HEK293 (cell line): ENCODE measurements around the gene KCNQ1.

Experiments used
- CTCF ChIA-PET: fragments of 350-600 bp; formaldehyde crosslinking; extraction: SDS; loops from one replicate; lab custom pipeline; 2021; ENCODE audit warnings: antibody characterized with exemption; lab: Yijun Ruan, JAX
- POLR2A ChIA-PET: fragments of 300-600 bp; formaldehyde crosslinking; extraction: SDS; loops from one replicate; lab custom pipeline; 2020; ENCODE audit warnings: antibody characterized with exemption, inconsistent platforms; lab: Yijun Ruan, JAX
- H3K27ac ChIP-seq: fragments of 200-500 bp; sonication (Bioruptor generic); 2 replicates; pipeline ENCODE4 v1.5.1; 2014; ENCODE audit warnings: low read depth, low read length, control low read depth, inconsistent platforms; ENCODE audit errors: extremely low read depth
- H3K36me3 ChIP-seq, 2 experiments: fragments of 200-500 bp in 1 of 2; sonication (Bioruptor generic) in 1 of 2; 1 replicate in 1 of 2; 2 replicates in 1 of 2; pipeline ENCODE4 v1.5.1; 2014 to 2017; ENCODE audit warnings: inconsistent platforms in 2 of 2, low read length in 2 of 2; ENCODE audit not compliant: control insufficient read depth in 2 of 2, insufficient read depth in 1 of 2
- H3K4me1 ChIP-seq: fragments of 200-500 bp; sonication (Bioruptor generic); 2 replicates; pipeline ENCODE4 v1.5.1; 2014; ENCODE audit warnings: mild to moderate bottlenecking, low read length, inconsistent platforms; ENCODE audit not compliant: control insufficient read depth, insufficient read depth
- H3K4me3 ChIP-seq: 2 replicates; pipeline ENCODE4 v1.5.1; 2011; ENCODE audit warnings: low read depth, mild to moderate bottlenecking, control low read depth, low read length, moderate library complexity
- H3K9me3 ChIP-seq: fragments of 200-500 bp; sonication (Bioruptor generic); 2 replicates; pipeline ENCODE4 v1.5.1; 2014; ENCODE audit warnings: low read depth, low read length, inconsistent platforms; ENCODE audit not compliant: control insufficient read depth, insufficient read depth
- KLF16 ChIP-seq: fragments of 450-650 bp; formaldehyde crosslinking; IDR thresholded peaks from 2 replicates; pipeline ENCODE4 v1.5.1; 2017; ENCODE audit warnings: missing biosample characterization, missing genetic modification characterization
- SCRT1 ChIP-seq: fragments of 450-650 bp; formaldehyde crosslinking; IDR thresholded peaks from 2 replicates; pipeline ENCODE4 v1.5.1; 2016; ENCODE audit warnings: missing biosample characterization, missing genetic modification characterization, borderline replicate concordance
- ZNF121 ChIP-seq: fragments of 450-650 bp; formaldehyde crosslinking; IDR thresholded peaks from 2 replicates; pipeline ENCODE4 v1.5.1; 2016; ENCODE audit warnings: missing biosample characterization, missing genetic modification characterization
- ZNF266 ChIP-seq: fragments of 450-650 bp; formaldehyde crosslinking; IDR thresholded peaks from 2 replicates; pipeline ENCODE4 v1.5.1; 2016; ENCODE audit warnings: missing biosample characterization, missing genetic modification characterization, low read depth
- ZNF292 ChIP-seq: fragments of 450-650 bp; formaldehyde crosslinking; IDR thresholded peaks from 2 replicates; pipeline ENCODE4 v1.5.1; 2016; ENCODE audit warnings: low read depth, missing biosample characterization, missing genetic modification characterization, borderline replicate concordance
- ZNF350 ChIP-seq: fragments of 450-650 bp; formaldehyde crosslinking; IDR thresholded peaks from 2 replicates; pipeline ENCODE4 v1.5.0; 2017; ENCODE audit warnings: missing biosample characterization, mild to moderate bottlenecking, missing genetic modification characterization
- ZNF585B ChIP-seq: fragments of 450-650 bp; formaldehyde crosslinking; IDR thresholded peaks from 2 replicates; pipeline ENCODE4 v1.5.1; 2016; ENCODE audit warnings: missing biosample characterization, missing genetic modification characterization
- ZNF76 ChIP-seq: fragments of 450-650 bp; formaldehyde crosslinking; IDR thresholded peaks from 2 replicates; pipeline ENCODE4; 2016; ENCODE audit warnings: low read depth, missing biosample characterization, missing genetic modification characterization, borderline replicate concordance
- ZNF768 ChIP-seq: fragments of 450-650 bp; formaldehyde crosslinking; IDR thresholded peaks from 2 replicates; pipeline ENCODE4 v1.5.1; 2018; ENCODE audit warnings: missing biosample characterization, mild to moderate bottlenecking, missing genetic modification characterization
- TF ChIP-seq, protein P1 (sequence below): fragments of 450-650 bp; formaldehyde crosslinking; IDR thresholded peaks from 2 replicates; pipeline ENCODE4 v1.5.1; 2016; ENCODE audit warnings: missing biosample characterization, missing genetic modification characterization, borderline replicate concordance
- TF ChIP-seq, protein P2 (sequence below): fragments of 450-650 bp; formaldehyde crosslinking; IDR thresholded peaks from 2 replicates; pipeline ENCODE4; 2016; ENCODE audit warnings: missing biosample characterization, missing genetic modification characterization
- TF ChIP-seq, protein P3 (sequence below): fragments of 450-650 bp; formaldehyde crosslinking; IDR thresholded peaks from 2 replicates; pipeline ENCODE4 v1.5.1; 2016; ENCODE audit warnings: missing biosample characterization, missing genetic modification characterization, borderline replicate concordance
- TF ChIP-seq, protein P4 (sequence below): fragments of 450-650 bp; formaldehyde crosslinking; IDR thresholded peaks from 2 replicates; pipeline ENCODE4 v1.5.1; 2016; ENCODE audit warnings: missing biosample characterization, missing genetic modification characterization

Gene KCNQ1

DNA sequence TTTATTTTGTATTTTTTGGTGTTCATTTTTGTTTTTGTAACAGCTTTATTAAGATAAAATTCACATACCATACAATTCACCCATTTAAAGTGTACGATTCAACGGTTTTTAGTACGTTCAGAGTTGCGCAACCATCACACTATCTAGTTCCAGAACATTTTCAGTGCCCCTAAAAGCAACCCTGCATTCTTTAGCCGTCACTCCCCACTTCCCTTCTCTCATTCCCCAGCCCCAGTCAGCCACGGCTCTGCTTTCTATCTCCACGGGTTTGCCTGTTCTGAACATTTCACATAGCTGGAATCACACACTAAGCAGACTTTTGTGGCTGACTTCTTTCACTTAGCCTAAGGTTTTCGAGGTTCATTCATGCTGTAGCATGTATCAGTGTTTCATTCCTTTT, 264.6 kb downstream of the KCNQ1 start (continued):
- TF ChIP-seq, protein P1, sequence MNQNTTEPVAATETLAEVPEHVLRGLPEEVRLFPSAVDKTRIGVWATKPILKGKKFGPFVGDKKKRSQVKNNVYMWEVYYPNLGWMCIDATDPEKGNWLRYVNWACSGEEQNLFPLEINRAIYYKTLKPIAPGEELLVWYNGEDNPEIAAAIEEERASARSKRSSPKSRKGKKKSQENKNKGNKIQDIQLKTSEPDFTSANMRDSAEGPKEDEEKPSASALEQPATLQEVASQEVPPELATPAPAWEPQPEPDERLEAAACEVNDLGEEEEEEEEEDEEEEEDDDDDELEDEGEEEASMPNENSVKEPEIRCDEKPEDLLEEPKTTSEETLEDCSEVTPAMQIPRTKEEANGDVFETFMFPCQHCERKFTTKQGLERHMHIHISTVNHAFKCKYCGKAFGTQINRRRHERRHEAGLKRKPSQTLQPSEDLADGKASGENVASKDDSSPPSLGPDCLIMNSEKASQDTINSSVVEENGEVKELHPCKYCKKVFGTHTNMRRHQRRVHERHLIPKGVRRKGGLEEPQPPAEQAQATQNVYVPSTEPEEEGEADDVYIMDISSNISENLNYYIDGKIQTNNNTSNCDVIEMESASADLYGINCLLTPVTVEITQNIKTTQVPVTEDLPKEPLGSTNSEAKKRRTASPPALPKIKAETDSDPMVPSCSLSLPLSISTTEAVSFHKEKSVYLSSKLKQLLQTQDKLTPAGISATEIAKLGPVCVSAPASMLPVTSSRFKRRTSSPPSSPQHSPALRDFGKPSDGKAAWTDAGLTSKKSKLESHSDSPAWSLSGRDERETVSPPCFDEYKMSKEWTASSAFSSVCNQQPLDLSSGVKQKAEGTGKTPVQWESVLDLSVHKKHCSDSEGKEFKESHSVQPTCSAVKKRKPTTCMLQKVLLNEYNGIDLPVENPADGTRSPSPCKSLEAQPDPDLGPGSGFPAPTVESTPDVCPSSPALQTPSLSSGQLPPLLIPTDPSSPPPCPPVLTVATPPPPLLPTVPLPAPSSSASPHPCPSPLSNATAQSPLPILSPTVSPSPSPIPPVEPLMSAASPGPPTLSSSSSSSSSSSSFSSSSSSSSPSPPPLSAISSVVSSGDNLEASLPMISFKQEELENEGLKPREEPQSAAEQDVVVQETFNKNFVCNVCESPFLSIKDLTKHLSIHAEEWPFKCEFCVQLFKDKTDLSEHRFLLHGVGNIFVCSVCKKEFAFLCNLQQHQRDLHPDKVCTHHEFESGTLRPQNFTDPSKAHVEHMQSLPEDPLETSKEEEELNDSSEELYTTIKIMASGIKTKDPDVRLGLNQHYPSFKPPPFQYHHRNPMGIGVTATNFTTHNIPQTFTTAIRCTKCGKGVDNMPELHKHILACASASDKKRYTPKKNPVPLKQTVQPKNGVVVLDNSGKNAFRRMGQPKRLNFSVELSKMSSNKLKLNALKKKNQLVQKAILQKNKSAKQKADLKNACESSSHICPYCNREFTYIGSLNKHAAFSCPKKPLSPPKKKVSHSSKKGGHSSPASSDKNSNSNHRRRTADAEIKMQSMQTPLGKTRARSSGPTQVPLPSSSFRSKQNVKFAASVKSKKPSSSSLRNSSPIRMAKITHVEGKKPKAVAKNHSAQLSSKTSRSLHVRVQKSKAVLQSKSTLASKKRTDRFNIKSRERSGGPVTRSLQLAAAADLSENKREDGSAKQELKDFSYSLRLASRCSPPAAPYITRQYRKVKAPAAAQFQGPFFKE (tag by site-specific recombination), result no peak
- TF ChIP-seq ZNF121 (tag by site-specific recombination) (no peak), ZNF76 (tag by site-specific recombination) (no peak), ZNF768 (tag by site-specific recombination) (no peak)
- TF ChIP-seq, all 188 proteins: peak for 0

DNA sequence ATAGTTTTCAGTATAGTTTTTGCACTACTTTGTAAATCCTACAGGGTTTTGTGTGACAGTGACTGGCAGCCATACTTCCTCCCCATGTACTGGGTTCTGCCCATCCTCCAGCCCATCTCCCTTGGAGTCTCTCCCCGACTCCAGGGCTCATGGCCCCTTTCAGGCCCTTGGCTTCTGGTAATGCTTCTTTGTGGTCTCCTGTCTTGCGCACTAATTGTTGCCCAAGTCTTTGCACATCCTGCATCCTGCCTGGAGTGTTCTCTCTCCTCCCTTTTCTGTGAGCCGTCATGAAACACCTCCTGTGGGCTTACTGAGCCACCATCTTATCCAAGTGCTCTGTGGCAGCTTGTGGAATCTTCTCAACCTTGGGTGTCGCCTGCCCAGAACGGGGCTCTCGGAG, 266.4 kb downstream of the KCNQ1 start:
- ChIA-PET POLR2A (no interaction called here), CTCF (no interaction called here)
- H3K27ac ChIP-seq, result no peak overlapping the region
- no peaks in the 10 kb centered on the region for H3K36me3 ChIP-seq
- TF ChIP-seq, protein P2, sequence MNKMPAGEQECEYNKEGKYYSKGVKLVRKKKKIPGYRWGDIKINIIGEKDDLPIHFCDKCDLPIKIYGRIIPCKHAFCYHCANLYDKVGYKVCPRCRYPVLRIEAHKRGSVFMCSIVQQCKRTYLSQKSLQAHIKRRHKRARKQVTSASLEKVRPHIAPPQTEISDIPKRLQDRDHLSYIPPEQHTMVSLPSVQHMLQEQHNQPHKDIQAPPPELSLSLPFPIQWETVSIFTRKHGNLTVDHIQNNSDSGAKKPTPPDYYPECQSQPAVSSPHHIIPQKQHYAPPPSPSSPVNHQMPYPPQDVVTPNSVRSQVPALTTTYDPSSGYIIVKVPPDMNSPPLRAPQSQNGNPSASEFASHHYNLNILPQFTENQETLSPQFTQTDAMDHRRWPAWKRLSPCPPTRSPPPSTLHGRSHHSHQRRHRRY (tag by site-specific recombination), result no peak
- no peak for TF ChIP-seq KLF16 (tag by site-specific recombination)
- TF ChIP-seq ZNF350, result no peak
- TF ChIP-seq ZNF266, result no peak
- TF ChIP-seq ZNF292, result no peak
- TF ChIP-seq SCRT1, result no peak
- TF ChIP-seq, protein P3, sequence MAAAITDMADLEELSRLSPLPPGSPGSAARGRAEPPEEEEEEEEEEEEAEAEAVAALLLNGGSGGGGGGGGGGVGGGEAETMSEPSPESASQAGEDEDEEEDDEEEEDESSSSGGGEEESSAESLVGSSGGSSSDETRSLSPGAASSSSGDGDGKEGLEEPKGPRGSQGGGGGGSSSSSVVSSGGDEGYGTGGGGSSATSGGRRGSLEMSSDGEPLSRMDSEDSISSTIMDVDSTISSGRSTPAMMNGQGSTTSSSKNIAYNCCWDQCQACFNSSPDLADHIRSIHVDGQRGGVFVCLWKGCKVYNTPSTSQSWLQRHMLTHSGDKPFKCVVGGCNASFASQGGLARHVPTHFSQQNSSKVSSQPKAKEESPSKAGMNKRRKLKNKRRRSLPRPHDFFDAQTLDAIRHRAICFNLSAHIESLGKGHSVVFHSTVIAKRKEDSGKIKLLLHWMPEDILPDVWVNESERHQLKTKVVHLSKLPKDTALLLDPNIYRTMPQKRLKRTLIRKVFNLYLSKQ (tag by site-specific recombination), result no peak
- no peaks in the 10 kb centered on the region for H3K9me3 ChIP-seq
- no peaks in the 10 kb centered on the region for H3K4me1 ChIP-seq
- H3K4me3 ChIP-seq, result no peak overlapping the region

- POLR2A ChIA-PET, result no interaction called here
- Histone ChIP-seq H3K4me1 (no peaks in the 10 kb centered on the region), H3K27ac (no peak overlapping the region), H3K9me3 (no peaks in the 10 kb centered on the region), H3K36me3 (no peaks in the 10 kb centered on the region), H3K4me3 (no peak overlapping the region)
- TF ChIP-seq ZNF585B (tag by site-specific recombination) (no peak), ZNF350 (no peak)
- TF ChIP-seq, protein P4, sequence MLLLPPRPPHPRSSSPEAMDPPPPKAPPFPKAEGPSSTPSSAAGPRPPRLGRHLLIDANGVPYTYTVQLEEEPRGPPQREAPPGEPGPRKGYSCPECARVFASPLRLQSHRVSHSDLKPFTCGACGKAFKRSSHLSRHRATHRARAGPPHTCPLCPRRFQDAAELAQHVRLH (tag by site-specific recombination), result no peak
- CTCF ChIA-PET, result no interaction called here
Observed at GRCh38 chr11:2713094-2713493, 268.3 kb downstream of the KCNQ1 start.
